ENCODE data around the gene SF3A1. TPM values are rescaled to one million over a fixed set of nuclear protein-coding genes. Genes with fewer than 3 reads are reported as not detected.

Gene SF3A1
- total RNA-seq, 2 experiments from 2014 or later = 220 to 233 TPM

- peaks cover 26% of the 10 kb centered on the region for H3K4me1 Mint-ChIP-seq
- H3K27ac Mint-ChIP-seq = peak overlapping the region; percentile 90
- ATAC-seq (ENCODE audit: low read depth) (peak; percentile 34), DNase-seq (no peak)
- H3K36me3 Mint-ChIP-seq = peaks cover 18% of the 10 kb centered on the region
- POLR2A ChIA-PET = interaction anchor here (0.5 to 7.7 kb wide), 11 partner anchors 8 to 514 kb away, joined by 3 to 110 read pairs (median 15); partner anchors contain the start of genes CCDC157, RNF215, SF3A1 and TBC1D10A
- H3K9me3 Mint-ChIP-seq = no peaks in the 10 kb centered on the region
- H3K4me3 Mint-ChIP-seq = peak overlapping the region; percentile 84
- no peaks in the 10 kb centered on the region for H3K27me3 Mint-ChIP-seq
These were observed 66.7 kb downstream of the SF3A1 start for GRCh38 chr22:30289980-30290313.

- DNase-seq (peak; percentile 95), ATAC-seq (ENCODE audit: low read depth) (peak; percentile 78)
- Mint-ChIP-seq H3K4me3 (peak within 1 kb of the TSS; percentile 84), H3K9me3 (no peaks in the 10 kb centered on the region), H3K27ac (peak within 1 kb of the TSS; percentile 90), H3K4me1 (peaks cover 32% of the 10 kb centered on the region), H3K27me3 (no peaks in the 10 kb centered on the region), H3K36me3 (peaks cover 20% of the 10 kb centered on the region)
- POLR2A ChIA-PET = interaction anchor here (0.5 to 7.7 kb wide), 16 partner anchors 9 to 513 kb away, joined by 3 to 110 read pairs (median 10); partner anchors contain the start of genes CCDC157, RNF215, SF3A1 and TBC1D10A
These were observed 67.3 kb downstream of the SF3A1 start, which contains the start of gene CASTOR1 for GRCh38 chr22:30289141-30289979. CASTOR1 (minus strand) TSS chr22:30289505; CDS start chr22:30289497, 8 bp downstream.

GRCh38 chr22:30288419-30289140 is 68.1 kb downstream of the SF3A1 start:
- Mint-ChIP-seq H3K27ac (peak overlapping the region; percentile 61), H3K4me3 (peak overlapping the region; percentile 84), H3K27me3 (no peaks in the 10 kb centered on the region), H3K9me3 (no peaks in the 10 kb centered on the region), H3K36me3 (peaks cover 12% of the 10 kb centered on the region), H3K4me1 (peaks cover 33% of the 10 kb centered on the region)
- ATAC-seq (ENCODE audit: low read depth) (no peak), DNase-seq (no peak)
- POLR2A ChIA-PET = interaction anchor here (0.6 to 7.7 kb wide), 16 partner anchors 10 to 181 kb away, joined by 3 to 110 read pairs (median 10); partner anchors contain the start of genes CCDC157, RNF215, SF3A1 and TBC1D10A

GRCh38 chr22:30287648-30288418 is 68.9 kb downstream of the SF3A1 start:
- Mint-ChIP-seq H3K4me3 (peak overlapping the region; percentile 84), H3K9me3 (no peaks in the 10 kb centered on the region), H3K27ac (peak overlapping the region; percentile 61), H3K27me3 (no peaks in the 10 kb centered on the region), H3K36me3 (peaks cover 11% of the 10 kb centered on the region), H3K4me1 (peaks cover 39% of the 10 kb centered on the region)
- DNase-seq (peak; percentile 87), ATAC-seq (ENCODE audit: low read depth) (peak; percentile 21)
- POLR2A ChIA-PET = interaction anchor here (1.1 to 7.7 kb wide), 11 partner anchors 11 to 180 kb away, joined by 3 to 110 read pairs (median 14); partner anchors contain the start of genes CCDC157, RNF215, SF3A1 and TBC1D10A

DNA sequence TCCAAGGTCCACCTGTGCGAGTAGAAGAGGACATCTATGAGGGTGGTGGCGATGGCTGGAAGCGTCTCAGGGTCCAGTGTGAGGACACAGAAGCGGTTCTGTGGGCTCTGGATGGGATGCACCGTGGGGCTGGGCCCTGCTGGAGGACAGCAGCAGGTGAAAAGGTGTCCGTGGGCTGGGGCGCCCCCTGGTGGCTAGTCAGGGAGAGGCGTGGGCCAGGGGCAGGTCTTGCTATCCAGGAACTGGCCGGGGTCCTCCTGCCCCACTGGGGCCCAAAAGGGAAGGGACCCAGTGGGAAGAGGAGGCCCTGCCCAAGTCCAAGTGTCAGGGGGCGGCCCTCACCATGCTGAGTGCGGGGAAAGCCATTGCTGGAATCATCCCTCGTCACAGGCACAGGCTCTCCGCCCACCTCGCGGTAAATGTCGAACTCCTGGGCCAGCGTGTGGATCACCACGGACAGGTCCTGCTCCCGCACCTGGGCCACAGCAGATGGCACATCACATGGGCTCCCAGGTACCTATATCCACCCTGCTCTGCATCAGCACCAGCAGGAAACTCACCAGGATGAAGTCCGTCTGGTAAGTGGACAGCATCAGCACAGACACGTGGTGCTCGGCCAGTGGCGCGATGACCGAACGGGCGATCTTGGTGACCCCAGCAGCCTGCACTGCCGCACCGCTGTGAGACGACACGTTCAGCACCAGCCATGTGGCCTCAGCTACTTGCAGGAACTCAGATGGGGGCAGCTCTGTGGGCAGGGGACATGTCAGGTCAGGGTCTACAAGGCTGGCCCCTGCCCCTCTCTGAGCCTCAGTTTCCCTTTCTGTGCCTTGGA is 69.7 kb downstream of the SF3A1 start:
- POLR2A ChIA-PET = interaction anchor here (1.1 to 7.7 kb wide), 9 partner anchors 18 to 102 kb away, joined by 3 to 110 read pairs (median 14); partner anchors contain the start of genes CCDC157, RNF215, SF3A1 and TBC1D10A
- H3K27ac Mint-ChIP-seq = peak overlapping the region; percentile 75
- DNase-seq = peak; percentile 94
- no peaks in the 10 kb centered on the region for H3K9me3 Mint-ChIP-seq
- no peak for ATAC-seq (ENCODE audit: low read depth)
- H3K27me3 Mint-ChIP-seq = no peaks in the 10 kb centered on the region
- H3K4me3 Mint-ChIP-seq = peak overlapping the region; percentile 84
- peaks cover 11% of the 10 kb centered on the region for H3K36me3 Mint-ChIP-seq
- peaks cover 46% of the 10 kb centered on the region for H3K4me1 Mint-ChIP-seq

DNA sequence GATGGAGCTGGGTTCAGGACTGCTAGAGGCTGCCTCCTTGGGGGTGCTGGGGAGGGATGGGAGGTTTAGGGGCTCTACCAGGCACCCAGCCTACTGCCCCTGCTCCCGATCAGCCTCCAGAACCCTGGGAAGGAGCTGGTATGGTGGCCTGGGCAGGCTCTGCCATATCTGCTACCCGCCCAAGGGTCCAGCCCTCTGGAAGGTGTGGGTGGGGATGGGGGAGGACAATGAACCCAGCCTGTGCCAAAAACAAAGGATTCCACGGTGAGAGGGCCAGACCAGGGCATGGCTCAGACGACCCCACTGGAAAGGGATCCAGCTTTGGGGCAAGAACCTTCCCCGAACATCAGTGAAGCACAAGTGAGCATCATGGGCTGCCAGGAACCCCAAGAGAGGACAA is 70.4 kb downstream of the SF3A1 start:
- peaks cover 13% of the 10 kb centered on the region for H3K36me3 Mint-ChIP-seq
- peak overlapping the region; percentile 75 for H3K27ac Mint-ChIP-seq
- DNase-seq = no peak
- POLR2A ChIA-PET = interaction anchor here (0.5 to 3.6 kb wide), 4 partner anchors 18 to 58 kb away, joined by 3 to 14 read pairs (median 7); no protein-coding TSS in a partner anchor
- no peak for ATAC-seq (ENCODE audit: low read depth)
- H3K4me1 Mint-ChIP-seq = peaks cover 45% of the 10 kb centered on the region
- no peaks in the 10 kb centered on the region for H3K27me3 Mint-ChIP-seq
- no peaks in the 10 kb centered on the region for H3K9me3 Mint-ChIP-seq
- H3K4me3 Mint-ChIP-seq = no peak overlapping the region

GRCh38 chr22:30285846-30286200 is 70.9 kb downstream of the SF3A1 start:
- Mint-ChIP-seq H3K27ac (no peak overlapping the region), H3K27me3 (no peaks in the 10 kb centered on the region), H3K4me1 (peaks cover 45% of the 10 kb centered on the region), H3K4me3 (no peak overlapping the region), H3K36me3 (peaks cover 13% of the 10 kb centered on the region), H3K9me3 (no peaks in the 10 kb centered on the region)
- POLR2A ChIA-PET = interaction anchor here (0.5 to 2.6 kb wide), 3 partner anchors 23 to 57 kb away, joined by 3 to 9 read pairs (median 5); no protein-coding TSS in a partner anchor
- DNase-seq = peak; percentile 33
- ATAC-seq (ENCODE audit: low read depth) = no peak

DNA sequence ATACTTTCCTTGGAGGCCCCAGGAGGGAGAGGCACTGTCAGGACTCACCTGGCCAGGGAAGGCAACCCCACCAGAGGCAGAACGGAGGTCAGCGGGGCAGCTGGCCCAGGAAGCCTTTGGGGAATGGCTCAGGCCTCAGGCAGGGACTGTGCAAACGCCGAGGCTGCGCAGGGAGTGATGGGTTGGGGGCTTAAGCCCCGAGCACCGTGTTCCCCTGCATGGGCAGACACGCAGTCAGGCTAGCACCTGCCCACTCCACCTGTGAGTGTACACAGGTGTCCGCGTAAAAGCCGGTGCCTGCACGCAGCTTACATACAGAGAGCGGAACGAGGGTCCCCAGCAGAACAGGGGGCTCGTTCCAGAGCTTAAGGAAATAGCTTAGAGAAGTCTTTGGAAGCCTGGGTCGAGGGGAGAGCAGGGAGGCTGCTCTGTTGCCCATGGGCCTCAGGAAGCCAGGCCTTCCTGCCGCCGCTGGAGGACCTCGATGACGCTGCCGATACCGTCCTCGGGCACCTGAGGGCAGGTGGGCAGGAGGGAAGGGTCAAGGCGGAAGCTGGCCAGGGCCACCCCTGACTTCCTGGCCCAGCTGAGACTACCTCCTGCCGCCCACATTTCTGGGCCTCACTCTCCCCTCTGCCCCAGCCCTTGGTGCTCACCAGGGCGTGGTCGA is 71.4 kb downstream of the SF3A1 start:
- Mint-ChIP-seq H3K4me1 (peaks cover 42% of the 10 kb centered on the region), H3K9me3 (no peaks in the 10 kb centered on the region), H3K4me3 (no peak overlapping the region), H3K36me3 (peaks cover 13% of the 10 kb centered on the region), H3K27ac (peak overlapping the region; percentile 81), H3K27me3 (no peaks in the 10 kb centered on the region)
- POLR2A ChIA-PET = interaction anchor here (1.4 to 2.6 kb wide), 4 partner anchors 17 to 178 kb away, joined by 3 to 9 read pairs (median 6); no protein-coding TSS in a partner anchor
- DNase-seq = peak; percentile 34
- no peak for ATAC-seq (ENCODE audit: low read depth)

DNA sequence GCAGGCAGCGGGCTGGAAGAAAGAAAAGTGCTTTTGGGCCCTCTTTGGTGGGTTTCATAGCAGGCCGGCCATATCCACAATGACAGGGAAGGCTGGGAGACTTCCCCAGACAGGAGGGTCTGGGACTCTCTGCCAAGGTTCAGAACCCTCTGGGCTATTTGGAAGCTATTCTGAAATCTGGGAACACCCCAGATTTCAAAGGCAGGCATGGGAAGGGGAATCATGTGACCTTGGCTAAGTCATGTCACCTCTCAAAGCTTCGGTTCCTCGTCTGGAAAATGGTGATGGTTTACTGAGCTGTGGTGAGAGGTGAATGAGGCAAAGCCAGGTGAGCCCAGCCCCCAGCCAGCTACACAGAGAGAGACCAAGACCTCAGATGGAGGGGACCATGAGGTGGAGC is 72.0 kb downstream of the SF3A1 start:
- ATAC-seq (ENCODE audit: low read depth) (no peak), DNase-seq (no peak)
- Mint-ChIP-seq H3K27ac (peak overlapping the region; percentile 81), H3K4me1 (peaks cover 39% of the 10 kb centered on the region), H3K9me3 (no peaks in the 10 kb centered on the region), H3K27me3 (no peaks in the 10 kb centered on the region), H3K36me3 (peaks cover 14% of the 10 kb centered on the region), H3K4me3 (peak overlapping the region; percentile 66)
- POLR2A ChIA-PET = interaction anchor here (1.4 to 2.6 kb wide), 4 partner anchors 16 to 177 kb away, joined by 3 to 9 read pairs (median 6); no protein-coding TSS in a partner anchor

GRCh38 chr22:30284172-30284571 is 72.5 kb downstream of the SF3A1 start:
- Mint-ChIP-seq H3K4me1 (peaks cover 39% of the 10 kb centered on the region), H3K27ac (peak overlapping the region; percentile 81)
- POLR2A ChIA-PET = interaction anchor here (0.8 to 2.6 kb wide), 8 partner anchors 16 to 176 kb away, joined by 3 to 13 read pairs (median 6); no protein-coding TSS in a partner anchor

DNA sequence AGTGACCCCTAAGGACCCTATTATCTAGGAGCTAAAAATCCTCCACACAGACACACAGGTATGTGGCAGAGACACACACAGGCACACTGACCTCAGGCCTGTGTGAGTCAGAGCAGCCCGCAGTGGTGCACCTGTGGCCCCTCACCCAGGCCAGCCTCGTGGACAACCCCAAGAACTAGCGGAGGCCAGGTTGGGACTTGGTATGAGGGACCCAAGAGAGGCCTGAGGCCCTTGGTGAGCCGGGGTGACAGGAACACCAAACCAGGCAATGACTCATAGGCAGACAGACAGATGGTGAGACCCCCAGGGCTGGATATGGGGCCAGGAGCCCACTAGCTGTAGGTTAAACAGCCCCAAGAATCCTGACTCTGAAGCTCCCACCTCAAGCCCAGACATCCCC is 73.4 kb downstream of the SF3A1 start:
- POLR2A ChIA-PET = interaction anchor here (0.8 to 2.1 kb wide), 10 partner anchors 15 to 236 kb away, joined by 3 to 13 read pairs (median 4); partner anchors contain the start of genes SEC14L2 and TBC1D10A
- H3K27ac Mint-ChIP-seq = peak overlapping the region; percentile 81
- H3K4me1 Mint-ChIP-seq = peaks cover 42% of the 10 kb centered on the region
- no peaks in the 10 kb centered on the region for H3K27me3 Mint-ChIP-seq
- ATAC-seq (ENCODE audit: low read depth) = no peak
- peak overlapping the region; percentile 66 for H3K4me3 Mint-ChIP-seq
- peak; percentile 34 for DNase-seq
- peaks cover 18% of the 10 kb centered on the region for H3K36me3 Mint-ChIP-seq
- no peaks in the 10 kb centered on the region for H3K9me3 Mint-ChIP-seq

More at GRCh38 chr22:30284172-30284571, 72.5 kb downstream of the SF3A1 start:
- DNase-seq = peak; percentile 39
- ATAC-seq (ENCODE audit: low read depth) = no peak
- Mint-ChIP-seq H3K4me3 (peak overlapping the region; percentile 66), H3K36me3 (peaks cover 15% of the 10 kb centered on the region), H3K9me3 (no peaks in the 10 kb centered on the region), H3K27me3 (no peaks in the 10 kb centered on the region)
